NB4 (cell line): ENCODE results near the gene SLC35C1.
A peak's percentile ranks its signal among the peaks of the same experiment; 100 is the strongest.

Experiments used
- DNase-seq: peaks from one replicate; pipeline ENCODE4 v3.0.0; 2010; ENCODE audit warnings: low read depth
- H3K4me3 ChIP-seq: one replicate; pipeline ENCODE4 v1.5.1; 2011; ENCODE audit warnings: mild to moderate bottlenecking, low read depth, low read length, moderate library complexity
- CTCF ChIP-seq: IDR thresholded peaks from one replicate; pipeline ENCODE4 v1.5.1; 2012; ENCODE audit warnings: low read depth, low read length
- MAX ChIP-seq: IDR thresholded peaks from 2 replicates; pipeline ENCODE4 v1.6.1; 2011; ENCODE audit warnings: low read depth, low read length
- MYC ChIP-seq: IDR thresholded peaks from 2 replicates; pipeline ENCODE4 v1.6.1; 2011; ENCODE audit warnings: low read depth, low read length
- POLR2A ChIP-seq: IDR thresholded peaks from 2 replicates; pipeline ENCODE4 v1.6.1; 2011; ENCODE audit warnings: mild to moderate bottlenecking; ENCODE audit not compliant: insufficient read length; ENCODE audit errors: extremely low read depth

Gene SLC35C1

GRCh38 chr11:45765836-45766235 lies 39.1 kb upstream of the SLC35C1 start:
- TF ChIP-seq CTCF (no peak), MYC (no peak), MAX (no peak), POLR2A (no peak)
- no peak for DNase-seq
- no peak overlapping the region for H3K4me3 ChIP-seq

GRCh38 chr11:45766469-45766868 lies 38.5 kb upstream of the SLC35C1 start:
- DNase-seq = no peak
- TF ChIP-seq CTCF (no peak), MAX (no peak)
- H3K4me3 ChIP-seq = no peak overlapping the region

- DNase-seq = no peak
- no peak for TF ChIP-seq POLR2A
- no peak for TF ChIP-seq MAX
- no peak for TF ChIP-seq CTCF
Measured at GRCh38 chr11:45768486-45768885, 36.5 kb upstream of the SLC35C1 start.

GRCh38 chr11:45769960-45770359 lies 35.0 kb upstream of the SLC35C1 start:
- TF ChIP-seq CTCF (no peak), MAX (no peak), POLR2A (no peak), MYC (no peak)
- DNase-seq = no peak
- no peak overlapping the region for H3K4me3 ChIP-seq

More at GRCh38 chr11:45768486-45768885, 36.5 kb upstream of the SLC35C1 start:
- H3K4me3 ChIP-seq = no peak overlapping the region

GRCh38 chr11:45771193-45771565 lies 33.8 kb upstream of the SLC35C1 start:
- H3K4me3 ChIP-seq = peak overlapping the region; percentile 56
- peak; percentile 60 for DNase-seq
- TF ChIP-seq CTCF = peak; percentile 74
- TF ChIP-seq POLR2A = no peak
- TF ChIP-seq MAX = peak; percentile 77
- peak; percentile 45; the same call in 1 of the 2 replicates for TF ChIP-seq MYC
